Jurkat, Clone E6-1 (cell line): ENCODE measurements around the gene APH1B.

ENCODE experiments used
- DNase-seq: peaks from one replicate; pipeline ENCODE4 v3.0.0-alpha.2; 2011; ENCODE audit warnings: low read depth, low spot score
- H3K4me3 ChIP-seq: 2 replicates; pipeline ENCODE4 v1.5.1; 2011; ENCODE audit warnings: mild to moderate bottlenecking, low read length, control low read depth, moderate library complexity

APH1B gene

DNA sequence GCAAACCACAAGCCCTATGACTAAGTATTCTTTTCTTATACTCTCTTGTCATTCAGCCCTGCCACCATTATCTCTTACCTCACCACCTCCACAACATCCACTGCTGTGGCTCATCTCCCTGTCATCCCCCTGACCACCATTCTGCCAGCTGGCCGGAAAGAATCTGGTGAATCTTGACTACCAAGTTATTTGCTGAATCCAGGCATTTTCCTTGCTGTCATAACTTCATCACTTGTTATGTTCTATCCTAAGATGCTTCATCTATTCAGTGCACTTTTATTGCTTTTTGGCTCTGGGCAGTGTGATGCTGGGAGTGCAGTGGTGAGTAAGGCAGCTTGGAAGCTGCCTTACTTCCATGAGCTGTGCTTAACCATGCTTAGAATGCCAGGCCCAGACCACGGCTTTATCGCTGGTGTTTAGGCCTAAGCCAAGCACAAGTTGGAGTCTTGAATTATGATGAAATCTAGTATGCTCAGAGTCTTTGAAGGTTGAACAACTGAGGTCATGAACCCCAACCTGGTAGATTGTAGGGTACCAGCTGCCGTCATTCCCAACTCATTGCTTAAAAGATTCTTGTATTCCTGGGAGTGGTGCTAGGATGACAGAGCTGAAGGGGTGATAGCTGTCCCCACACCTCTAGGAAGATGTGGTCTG lies 27.0 kb upstream of the APH1B start:
- no peak overlapping the region for H3K4me3 ChIP-seq
- no peak for DNase-seq

DNA sequence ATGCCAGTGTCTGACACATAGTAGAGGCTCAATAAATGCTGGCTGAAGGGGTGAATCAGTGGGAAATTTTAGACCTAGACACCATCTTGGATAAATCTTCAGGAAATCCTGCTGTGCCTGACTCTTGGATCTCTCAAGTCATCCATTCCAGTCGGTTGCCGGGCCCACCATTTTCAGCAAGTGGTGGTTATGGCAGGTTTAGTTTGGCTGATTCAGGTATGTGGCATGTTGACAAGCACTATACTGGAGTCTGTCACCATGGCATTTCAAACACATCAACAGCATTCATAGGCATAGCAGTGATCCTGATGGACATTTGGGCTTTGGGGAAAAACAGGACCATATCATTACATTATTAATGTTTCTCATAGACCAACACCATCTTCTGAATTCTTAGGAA lies 25.7 kb upstream of the APH1B start:
- no peak overlapping the region for H3K4me3 ChIP-seq
- no peak for DNase-seq

DNA sequence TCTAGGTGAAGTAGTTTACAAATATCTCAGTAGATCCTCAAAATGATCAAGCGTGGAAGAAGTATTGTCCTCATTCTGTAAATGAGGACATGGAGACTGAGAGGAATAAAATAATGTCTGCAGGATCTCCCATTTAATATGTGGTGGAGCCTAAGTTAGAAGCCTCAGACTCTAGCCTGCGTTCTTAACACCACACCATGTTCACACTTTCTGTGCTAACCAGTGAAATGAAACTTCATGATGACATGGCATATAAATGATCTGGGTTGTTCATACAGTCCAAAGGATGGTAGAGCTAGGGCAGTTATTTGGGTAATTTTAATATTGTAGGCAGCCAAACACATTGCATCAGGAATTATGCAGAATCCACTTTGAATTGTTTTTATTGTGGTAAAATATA lies 25.1 kb upstream of the APH1B start:
- H3K4me3 ChIP-seq: no peak overlapping the region
- no peak for DNase-seq

DNA sequence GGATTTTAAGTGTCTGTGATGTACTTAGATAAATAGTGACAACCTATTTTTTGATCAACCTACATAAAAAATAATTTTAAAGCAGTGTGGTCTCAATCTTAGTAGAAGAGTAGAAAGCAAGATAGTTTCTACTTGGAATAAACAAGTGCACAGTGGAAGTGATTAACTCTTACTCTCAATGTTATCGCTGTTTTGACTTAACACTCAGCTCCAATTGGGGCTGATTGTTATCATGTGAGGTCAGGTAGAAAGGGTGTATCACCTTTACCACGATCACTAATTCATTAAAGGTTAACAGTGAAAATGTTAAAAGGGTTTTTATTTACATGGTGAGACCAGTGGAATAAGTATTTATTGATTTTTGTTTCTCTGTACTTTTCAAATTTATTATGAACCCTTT lies 22.4 kb upstream of the APH1B start:
- DNase-seq: no peak
- H3K4me3 ChIP-seq: no peak overlapping the region

DNA sequence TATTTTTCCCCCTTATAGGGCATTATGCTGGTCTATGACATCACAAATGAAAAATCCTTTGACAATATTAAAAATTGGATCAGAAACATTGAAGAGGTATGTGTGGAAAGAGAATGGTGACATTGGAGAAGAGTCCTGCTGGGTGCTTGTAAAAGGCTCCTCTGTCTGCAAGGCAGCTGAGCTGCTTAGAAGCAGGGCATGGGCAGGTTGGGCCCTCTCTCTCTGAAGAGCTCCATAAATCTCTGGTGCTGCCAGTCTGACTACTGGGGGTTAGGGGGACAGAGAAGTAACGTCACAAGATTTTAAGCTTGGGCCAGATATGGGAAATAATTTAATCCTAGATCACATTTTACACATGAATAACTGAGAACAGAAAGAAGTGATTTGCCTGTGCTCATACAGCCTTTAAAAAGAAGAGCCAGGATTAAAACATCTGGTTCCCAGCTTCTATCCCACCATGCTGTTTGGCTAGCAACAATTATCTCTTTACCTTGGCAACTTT lies 21.9 kb upstream of the APH1B start:
- H3K4me3 ChIP-seq: no peak overlapping the region
- DNase-seq: no peak

DNA sequence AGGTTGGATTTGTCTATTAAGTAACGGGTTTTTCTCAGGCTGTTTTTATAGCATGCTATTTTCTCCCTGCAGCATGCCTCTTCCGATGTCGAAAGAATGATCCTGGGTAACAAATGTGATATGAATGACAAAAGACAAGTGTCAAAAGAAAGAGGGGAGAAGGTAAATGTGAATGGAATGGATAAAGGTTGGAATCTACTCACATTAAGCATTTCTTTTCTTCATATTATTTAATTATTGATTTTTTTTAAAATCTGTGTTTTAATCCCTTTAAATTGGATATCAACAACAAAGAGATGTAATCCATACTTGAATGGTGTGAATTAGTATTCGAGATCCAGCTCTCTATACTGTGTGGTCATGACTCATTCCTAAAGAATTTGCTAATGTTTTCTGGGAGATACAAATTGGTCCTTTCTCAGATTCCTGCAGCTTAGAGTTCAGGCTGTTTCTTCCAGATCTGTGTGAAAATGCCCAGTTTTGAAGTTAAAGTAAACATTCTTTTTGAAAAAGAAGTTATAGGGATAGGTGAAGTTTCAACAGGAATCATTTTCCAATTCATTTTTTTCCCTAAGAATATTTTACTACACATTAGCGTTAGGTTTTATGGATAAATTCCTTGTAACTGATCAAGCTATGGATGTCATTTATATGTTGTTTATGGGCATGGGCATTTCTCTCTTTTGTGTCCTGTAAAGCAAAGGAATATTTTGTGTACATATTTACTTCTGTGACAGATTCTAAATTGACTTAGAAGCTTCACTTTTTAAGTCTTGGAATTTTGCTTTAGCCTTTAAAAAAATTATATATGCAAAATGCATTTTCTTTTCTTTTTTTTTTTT lies 20.8 kb upstream of the APH1B start:
- no peak overlapping the region for H3K4me3 ChIP-seq
- no peak for DNase-seq

DNA sequence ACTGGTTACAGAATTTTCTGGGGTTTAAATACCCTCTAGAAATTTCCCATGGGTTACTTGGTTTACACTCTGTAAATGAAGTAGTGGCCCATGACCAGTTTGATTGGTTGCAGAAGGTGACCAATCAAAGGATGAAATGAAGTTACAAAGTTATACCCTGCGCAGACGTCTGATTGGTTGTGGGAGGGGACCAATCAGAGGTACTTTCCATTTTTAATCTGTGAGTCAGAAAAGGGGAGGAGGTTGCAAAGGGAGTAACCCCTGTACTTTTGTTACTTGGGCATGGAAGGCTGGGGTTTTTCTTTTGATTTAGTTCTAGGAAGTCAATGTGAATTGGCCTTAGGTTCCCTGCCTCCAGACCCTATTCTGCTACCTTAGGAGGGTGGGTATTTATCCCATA lies 18.7 kb upstream of the APH1B start:
- no peak for DNase-seq
- H3K4me3 ChIP-seq: no peak overlapping the region

DNA sequence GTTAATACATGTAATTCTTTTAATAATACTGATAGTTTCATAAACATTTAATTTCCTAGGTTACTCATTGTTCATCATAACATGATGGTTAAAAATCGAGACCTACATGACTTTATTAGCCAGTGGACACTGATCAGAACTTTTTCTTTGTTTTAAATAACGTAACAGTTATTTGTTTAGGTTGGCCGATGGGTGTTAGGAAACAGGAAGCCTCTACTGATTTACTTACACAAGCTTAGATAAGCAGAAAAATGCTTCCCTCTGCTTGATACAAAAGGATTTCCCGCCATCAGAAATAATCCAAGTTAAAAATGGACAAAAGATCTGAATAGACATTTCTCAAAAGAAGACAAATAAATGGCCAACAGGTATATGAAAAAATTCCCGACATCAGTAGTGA lies 16.6 kb upstream of the APH1B start:
- no peak for DNase-seq
- H3K4me3 ChIP-seq: no peak overlapping the region

DNA sequence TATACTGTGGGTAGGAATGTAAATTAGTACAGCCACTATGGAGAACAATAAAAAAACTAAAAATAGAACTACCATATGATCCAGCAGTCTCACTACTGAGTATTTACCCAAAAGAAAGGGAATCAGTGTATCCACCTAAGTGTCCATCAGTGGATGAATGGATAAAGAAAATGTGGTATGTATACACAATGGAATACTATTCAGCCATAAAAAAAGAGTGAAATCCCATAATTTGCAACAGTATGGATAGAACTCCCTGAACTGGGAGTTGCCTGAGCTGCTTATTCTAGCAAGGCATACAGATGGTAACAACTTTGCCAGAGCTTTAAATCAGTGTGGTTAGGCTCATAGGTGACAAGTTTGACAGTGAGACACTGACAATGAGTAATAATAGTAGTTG lies 16.1 kb upstream of the APH1B start:
- no peak overlapping the region for H3K4me3 ChIP-seq
- DNase-seq: no peak

DNA sequence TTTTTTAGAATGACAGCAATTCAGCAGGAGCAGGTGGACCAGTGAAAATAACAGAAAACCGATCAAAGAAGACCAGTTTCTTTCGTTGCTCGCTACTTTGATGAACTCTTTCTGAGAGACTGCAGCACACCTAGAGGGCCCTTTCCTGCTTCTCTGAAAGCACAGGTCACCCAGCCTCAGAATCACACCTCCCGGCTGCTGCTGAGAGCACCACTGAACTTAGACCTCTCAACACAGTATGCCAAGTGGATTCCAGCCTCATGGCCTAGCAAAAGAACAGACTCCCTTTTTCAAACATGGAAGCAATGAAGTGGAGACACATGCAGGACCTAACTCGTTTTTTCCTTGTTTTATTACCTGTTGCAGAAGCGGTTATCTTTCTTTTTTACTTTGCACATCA lies 13.9 kb upstream of the APH1B start:
- DNase-seq: no peak
- H3K4me3 ChIP-seq: no peak overlapping the region

DNA sequence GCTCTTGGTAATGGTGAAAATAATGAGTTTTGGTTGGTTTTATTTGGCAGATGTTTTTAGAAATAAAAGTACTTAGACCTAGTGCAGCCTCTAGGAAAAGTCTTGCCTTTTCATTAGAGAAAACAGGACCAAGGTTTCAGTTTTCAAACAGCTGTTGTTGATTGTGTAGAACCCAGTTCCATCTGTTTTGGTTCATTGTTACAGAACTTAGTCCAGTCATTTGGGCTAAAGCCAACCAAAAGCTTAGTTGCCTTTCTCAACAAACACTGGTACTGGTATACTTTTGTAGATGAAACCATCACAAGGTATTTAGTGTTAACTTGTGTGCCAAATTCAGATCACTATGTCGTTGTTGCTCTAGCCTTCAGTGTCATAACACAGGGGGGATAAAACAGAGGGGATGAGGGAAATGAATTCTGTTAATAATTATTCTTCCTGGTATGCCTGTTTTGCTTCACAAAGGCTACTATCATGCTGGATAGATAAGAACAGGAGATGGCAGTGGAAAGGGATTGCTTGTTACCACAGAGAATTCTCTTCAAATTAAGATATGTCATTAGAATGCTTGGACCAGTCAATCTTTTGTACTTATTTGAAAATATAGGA lies 12.6 kb upstream of the APH1B start:
- no peak overlapping the region for H3K4me3 ChIP-seq
- DNase-seq: no peak

DNA sequence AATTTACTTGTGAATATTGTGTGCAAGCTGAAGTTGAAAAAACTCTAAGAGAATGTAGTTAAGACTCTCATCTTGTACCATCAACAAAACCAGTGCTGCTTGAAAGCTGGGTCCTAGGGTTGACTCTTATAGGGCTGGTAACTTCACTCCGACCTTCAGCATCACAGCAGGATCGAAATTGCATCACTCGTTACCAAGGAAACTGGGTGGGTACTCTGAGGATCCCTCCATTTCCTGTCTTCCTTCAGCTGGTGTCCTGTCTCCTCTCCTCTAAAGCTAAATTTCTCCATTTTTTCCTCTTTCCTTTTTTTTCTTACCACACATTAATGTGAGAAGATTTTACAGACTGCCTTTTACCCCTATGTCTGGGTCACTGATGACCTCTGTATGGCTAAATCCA lies 3.0 kb upstream of the APH1B start:
- no peak overlapping the region for H3K4me3 ChIP-seq
- peak; percentile 37 for DNase-seq

DNA sequence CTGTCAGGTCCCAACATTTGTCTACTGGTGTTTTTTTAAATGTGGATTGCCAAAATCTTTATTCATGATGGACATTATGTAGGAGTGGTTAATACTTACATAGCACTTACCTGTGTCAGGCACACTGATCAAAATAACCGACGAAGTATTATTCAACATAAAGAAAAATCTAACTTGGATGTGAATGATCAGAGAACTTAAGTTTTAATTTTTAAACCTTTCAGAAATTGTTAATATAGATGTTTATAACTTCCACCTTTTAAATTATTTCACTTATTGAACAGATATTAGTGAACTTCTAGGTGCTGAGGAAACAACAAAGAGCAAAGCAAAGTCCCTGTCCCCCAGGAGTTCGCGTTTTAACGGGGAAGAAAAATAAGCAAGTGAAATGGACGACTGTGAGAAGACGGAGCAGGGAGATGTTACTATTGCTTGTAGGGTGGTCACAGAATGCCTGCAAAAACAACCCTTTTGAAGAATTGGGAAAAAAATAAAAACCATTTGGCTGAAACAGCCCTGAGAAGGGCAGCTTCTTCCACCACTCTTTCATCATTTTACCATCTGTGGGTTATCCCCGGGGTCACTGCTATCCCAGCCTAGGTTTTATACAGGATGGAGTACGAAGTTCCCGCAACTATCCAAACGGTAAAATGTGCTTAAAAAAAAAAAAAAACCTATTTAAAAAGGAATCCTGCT lies 915 bp upstream of the APH1B start:
- no peak for DNase-seq
- peak overlapping the region; percentile 57 for H3K4me3 ChIP-seq

DNA sequence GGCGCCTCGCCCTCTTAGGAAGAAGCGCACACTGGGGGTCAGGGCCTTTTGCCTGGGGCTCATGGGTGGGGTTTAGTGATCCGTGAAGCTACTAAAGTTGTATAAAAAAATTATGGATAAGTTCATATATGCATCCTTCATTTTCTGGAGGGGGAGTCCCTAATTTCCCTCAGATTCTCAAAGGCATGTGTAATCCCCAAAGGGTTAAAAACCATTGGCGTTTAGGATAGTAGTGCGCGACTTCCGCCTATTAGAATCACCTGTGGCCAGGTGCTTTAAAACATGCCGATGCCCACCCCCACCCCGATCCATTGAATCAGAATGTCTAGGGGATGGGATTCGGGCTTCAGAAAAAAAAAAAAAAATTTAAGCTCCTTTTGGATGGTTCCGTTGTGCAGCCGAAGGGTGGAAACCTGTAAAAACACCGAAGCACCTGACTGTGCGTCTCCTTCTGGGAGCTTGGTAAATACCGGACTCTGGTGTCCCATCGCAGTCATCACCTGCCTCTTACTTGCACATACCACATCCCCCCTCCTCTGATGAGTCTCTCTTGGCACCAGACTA lies 570 bp downstream of the APH1B start:
- no peak for DNase-seq
- peak overlapping the region; percentile 65 for H3K4me3 ChIP-seq

DNA sequence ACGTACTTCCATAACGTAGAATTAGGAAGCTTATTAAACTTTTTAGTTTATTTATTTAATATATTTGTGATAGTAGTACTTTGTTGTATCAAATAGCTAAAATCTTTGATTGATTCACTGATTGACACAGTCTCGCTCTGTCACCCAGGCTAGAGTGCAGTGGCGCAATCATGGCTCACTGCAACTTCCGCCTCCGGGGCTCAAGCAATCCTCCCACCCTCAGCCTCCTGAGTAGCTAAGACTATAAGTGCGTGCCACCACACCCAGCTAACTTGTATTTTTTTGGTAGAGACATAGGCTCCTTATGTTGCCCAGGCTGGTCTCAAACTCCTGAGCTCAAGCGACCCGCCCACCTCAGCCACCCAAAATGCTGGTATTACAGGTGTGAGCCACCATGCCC lies 5.7 kb downstream of the APH1B start:
- no peak overlapping the region for H3K4me3 ChIP-seq
- DNase-seq: no peak

DNA sequence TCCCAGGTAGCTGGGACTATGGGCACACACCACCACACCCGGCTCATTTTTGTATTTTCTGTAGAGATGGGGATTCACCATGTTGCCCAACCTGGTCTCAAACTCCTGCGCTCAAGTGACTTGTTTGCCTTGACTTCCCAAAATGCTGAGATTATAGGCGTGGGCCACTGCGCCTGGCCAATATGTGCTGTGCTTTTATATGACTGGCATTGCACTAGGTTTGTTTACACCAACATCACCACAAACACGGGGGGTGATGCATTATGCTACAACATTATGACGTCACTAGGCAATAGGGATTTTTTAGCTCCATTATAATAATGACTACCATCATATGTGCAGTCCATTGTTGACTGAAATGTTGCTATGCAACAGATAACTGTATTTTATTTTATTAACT lies 6.9 kb downstream of the APH1B start:
- DNase-seq: no peak
- no peak overlapping the region for H3K4me3 ChIP-seq

DNA sequence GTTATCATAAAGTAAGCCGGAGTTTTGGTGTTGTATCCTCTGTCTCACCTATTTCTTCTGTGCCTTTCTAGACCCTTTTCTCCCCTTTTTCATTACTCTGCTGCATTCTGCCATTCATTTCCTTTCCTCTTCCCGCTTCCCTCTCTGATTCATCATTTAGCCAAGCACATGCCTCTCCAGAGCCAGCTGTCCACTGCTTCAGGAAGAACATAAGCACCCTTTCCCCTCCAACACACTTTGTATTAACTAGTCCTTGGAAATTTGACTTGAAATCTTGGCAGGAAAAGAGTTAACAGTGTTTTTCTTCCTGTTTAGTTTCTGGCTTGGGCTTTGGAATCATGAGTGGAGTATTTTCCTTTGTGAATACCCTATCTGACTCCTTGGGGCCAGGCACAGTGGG lies 9.7 kb downstream of the APH1B start:
- no peak for DNase-seq
- H3K4me3 ChIP-seq: no peak overlapping the region

DNA sequence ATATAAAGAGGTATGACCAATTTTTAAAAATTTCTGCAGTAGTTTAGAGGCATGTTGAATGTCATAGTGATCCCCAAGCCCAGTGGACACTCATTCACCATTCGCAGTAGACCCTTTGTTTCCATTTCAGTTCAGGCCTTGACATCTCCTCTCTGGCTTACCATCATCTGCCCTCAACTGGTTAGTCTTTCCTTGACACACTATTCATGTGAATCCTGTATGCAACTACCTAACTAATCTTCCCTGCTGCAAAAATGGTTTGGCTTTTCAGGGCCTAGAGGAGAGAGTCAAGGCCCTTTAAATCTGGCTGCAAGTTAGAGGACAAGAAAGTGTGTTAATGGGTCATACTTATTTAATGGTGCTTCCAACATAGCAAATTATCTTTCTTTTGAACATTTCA lies 10.9 kb downstream of the APH1B start:
- H3K4me3 ChIP-seq: no peak overlapping the region
- no peak for DNase-seq

DNA sequence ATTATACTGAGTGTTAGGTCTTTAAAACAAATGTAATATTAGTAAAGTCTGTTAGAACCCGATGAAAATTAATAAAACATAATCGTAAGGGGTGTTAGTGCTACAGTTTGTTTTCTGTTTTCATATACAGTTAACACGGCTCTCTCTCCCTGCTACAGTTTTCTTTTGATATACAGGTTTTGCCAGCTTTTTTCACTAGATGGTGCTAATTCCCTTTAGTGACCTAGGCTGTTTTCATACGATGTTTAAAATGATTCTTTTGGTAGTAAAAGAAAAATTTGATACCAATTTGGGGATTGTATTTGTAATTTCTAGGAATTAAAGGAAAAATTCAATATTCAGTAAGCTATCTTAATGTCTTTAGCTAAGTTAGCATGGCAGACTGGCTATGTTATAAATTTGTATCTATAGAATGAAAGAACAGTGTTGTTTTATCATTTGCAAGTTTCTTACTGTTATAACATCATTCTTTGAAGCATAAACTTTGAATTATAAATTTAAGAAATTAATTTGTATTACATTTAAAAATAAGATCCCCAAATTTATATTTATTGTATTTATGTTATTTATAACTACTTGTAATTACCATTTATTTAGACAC lies 11.5 kb downstream of the APH1B start:
- DNase-seq: peak; percentile 55
- H3K4me3 ChIP-seq: no peak overlapping the region
